AG08395 (cell line): ENCODE data around the gene NKX2-3.

Source experiments
- DNase-seq: peaks from one replicate; pipeline ENCODE4 v3.0.0; 2012; ENCODE audit warnings: mixed read lengths, low spot score

Gene NKX2-3

DNA sequence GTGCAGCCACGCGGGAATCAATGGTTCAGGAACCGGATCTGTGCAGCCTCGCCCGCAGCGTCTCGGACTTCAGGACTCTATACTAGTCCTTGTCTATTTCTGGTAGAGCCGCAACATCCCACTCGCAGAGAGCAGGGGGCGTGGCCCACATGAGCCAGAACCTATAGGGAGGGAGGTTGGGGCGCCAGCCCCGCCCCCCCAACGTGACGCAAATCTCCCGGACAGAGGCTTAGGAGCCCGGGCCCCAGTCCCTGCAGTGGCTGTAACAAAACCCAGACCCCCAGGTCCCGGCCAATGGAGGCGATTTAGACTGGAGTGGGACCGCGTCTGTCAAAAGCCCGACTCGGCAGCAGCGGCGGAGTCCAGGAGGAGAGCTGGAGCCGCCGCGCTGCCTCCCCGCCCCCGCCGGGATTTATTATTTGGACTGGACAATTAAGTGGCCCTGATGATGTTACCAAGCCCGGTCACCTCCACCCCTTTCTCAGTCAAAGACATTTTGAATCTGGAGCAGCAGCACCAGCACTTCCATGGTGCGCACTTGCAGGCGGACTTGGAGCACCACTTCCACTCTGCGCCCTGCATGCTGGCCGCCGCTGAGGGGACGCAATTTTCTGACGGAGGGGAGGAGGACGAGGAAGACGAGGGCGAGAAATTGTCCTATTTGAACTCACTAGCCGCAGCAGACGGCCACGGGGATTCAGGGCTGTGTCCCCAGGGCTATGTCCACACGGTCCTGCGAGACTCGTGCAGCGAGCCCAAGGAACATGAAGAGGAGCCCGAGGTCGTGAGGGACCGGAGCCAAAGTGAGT, at the start of gene NKX2-3:
Gene NKX2-3 (plus strand): TSS at position 256 of the 809 bp plus-strand sequence. CDS start 190 bp downstream, at position 446.
- DNase-seq = no peak

DNA sequence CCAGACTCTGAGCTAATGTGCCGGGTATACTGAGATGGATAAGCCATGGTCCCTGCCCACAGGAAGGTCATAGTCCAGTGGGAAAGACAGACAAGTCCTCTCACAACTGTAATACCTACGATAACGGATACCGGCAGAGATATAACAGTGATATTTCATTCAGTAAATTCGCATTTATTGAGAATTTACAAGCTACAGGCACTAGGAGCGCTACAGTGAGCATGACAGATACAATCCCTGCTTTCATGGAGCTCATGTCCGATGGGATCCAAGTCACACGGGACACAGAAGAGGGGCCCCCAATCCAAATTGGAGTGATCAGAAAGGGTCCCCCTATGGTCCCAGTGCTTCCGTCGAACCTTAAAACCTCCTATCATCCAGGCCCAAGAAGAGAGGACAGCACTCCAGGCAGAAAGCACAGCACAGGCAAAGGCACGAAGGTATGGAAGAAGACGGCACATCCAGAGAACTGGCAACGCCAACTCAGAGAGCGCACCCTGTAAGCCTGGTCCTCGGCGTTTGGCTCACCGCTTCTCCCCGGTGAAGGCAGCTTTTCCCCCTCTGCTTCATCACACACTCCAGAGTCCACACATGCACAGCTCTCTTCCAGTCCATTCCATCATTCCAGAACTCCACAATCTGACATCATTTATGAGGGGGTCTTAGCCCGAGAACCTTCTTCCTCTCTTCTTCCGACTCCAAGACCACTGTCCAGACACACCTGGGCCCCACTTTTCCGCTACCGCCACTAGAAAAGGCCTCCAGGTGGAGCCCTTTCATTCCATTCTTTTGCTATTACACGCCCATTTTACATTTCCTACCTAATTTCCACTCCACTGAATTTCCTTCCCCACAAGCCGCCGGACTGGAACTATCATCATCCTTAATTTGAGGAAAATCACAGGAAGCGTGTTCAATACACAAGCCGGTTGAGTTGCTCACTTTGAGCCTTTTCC, 47.8 kb upstream of the NKX2-3 start:
- no peak for DNase-seq

DNA sequence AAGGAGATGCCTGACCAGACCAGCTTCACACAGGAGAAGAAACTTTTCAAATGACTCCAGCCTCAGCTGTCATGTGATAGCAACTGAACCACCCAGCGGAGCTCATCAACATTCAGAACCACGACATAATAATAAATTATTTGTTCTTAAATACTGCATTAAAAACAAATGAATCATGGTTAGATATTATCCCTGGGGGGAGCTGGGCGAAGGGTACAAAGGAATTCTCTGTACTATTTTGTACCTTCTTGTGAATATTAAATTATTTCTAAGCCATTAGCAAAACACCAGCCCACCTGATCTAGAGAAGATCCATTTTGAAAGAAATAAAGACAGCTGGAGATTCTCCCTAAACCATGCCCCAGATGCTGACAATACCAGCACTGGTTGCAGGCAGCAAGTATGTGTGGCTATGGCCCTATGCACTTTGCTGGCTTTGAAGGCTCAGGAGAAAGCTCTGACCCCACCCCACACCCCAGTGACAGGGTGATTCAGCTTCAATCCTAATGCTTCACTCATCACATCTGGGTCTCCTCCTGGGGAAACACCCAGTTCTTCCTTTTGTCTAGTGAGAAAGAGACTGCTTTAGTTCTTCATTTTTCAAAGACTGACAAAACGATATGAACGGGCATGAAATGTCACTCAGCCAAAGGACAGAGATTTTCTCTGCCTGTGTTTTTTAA, 45.5 kb upstream of the NKX2-3 start:
- DNase-seq = no peak

DNA sequence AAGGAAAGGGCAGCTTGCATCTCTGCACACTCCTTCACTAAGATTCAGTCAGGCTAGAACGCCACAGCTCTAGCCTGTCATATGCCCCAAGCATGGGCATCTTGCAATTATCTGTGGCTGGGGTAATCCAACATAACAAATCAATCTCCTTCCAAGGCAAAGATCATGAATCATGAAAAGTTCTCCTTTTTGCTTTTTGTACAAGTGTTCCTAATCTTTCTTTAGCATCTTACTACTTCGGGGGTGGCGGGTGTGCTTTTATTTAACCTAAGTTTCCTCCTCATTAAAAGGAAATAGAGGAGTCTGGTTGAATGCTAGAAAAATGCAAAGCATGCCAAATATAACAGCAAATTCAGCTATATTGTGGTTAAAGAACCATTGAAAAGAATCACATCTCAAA, 43.5 kb upstream of the NKX2-3 start:
- DNase-seq = no peak

DNA sequence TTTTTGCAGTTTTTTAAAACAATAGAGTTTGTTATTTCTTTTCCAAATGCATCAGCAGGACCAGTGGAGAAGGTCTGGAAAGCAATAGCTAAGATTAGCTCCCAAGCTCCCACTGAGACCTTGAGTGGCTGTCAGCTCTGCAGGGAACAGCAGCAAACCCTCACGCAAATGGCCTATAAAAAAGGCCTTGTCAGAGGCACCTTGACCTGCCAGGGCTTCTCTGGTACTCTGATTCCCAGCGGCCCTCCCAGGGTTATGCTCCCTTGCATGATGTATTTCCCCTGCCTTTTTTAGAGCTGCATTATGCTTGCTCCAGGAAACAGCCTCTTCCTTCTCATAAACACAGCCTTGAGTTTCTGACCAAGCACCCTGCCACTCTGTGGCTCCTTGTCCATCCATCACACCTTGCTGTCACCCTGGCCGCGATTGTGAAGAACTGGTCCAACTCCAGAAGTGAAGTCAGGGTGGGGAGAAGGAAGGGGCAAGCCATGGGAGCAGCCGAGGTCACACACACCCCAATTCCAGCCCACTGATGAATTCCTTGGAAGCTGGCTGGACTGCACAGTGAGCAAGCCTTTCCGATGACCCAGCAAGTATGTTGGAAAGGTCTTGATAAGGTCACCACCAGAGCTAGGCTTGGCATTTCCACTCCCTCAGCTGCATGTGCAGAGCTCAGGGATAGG, 35.3 kb upstream of the NKX2-3 start:
- DNase-seq = no peak

DNA sequence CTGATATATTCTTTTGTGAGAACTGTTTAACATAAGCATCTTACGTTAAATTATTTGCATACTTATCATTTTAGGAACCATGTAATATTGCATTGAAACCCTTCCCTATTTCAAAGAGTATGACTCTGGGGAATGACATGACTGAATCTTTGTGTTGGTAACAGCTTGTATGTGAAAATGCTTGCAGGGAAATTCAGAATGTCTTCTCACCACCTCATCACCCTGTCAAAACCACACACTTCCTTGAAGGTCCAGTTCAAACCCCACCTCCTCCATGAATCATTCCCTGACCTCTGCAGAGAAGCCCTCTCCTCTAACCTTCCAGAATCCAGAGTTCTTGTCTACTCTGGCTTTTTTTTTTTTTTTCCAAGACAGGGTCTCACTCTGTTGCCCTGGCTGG, 26.3 kb upstream of the NKX2-3 start:
- no peak for DNase-seq

DNA sequence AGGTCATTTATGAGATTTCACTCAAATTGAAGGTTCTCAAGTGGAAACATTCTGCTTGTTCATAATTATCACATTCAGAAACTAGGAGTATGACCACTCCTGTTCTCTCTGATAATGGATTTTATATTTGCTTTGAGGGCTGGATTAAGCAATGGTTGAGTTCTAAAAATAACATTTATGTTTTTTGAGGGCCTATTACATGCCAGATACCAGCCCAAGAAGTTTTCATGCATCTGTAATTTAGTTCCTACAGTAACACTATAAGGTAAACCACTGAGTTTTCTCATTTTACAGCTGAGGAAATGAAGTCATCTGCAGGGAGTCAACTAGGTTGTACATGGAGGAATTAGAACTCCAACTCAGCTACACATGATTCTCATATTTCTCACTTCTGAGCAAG, 25.5 kb upstream of the NKX2-3 start:
- DNase-seq = no peak

DNA sequence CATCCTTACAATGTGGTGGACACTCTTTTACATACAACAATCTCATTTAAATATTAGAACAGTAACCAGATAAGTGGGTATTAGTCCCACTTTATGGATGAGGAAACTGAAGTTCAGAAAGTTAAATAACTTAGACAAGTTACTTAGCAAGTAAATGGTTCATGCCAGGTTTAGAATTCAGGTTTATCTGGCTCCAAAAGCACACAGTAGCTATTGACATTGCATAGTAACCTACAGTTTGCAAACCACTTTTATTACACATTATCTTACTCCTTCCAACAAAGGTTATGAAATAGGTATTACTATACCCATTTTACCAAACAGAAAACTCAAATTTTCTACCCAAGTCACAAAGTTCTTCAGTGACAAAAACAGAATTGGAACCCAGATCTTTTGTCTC, 19.7 kb upstream of the NKX2-3 start:
- DNase-seq = no peak

DNA sequence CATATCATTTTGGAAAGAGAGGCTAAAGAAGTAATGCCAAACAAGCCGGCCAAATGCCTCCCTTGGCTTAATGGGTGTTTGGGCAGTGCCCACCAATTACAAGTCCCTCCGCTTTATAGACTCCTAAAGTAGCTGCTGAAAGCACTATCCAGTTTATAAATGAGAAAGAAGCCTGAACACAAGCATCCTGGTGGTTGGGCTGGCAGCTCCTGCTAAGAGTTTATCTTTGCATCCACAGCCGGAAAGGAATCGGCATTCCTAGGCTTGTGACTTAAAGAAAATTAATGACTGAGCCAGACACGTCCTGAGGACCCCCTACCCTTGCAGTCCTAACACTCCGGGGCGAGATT, 13.1 kb upstream of the NKX2-3 start:
- DNase-seq = no peak

DNA sequence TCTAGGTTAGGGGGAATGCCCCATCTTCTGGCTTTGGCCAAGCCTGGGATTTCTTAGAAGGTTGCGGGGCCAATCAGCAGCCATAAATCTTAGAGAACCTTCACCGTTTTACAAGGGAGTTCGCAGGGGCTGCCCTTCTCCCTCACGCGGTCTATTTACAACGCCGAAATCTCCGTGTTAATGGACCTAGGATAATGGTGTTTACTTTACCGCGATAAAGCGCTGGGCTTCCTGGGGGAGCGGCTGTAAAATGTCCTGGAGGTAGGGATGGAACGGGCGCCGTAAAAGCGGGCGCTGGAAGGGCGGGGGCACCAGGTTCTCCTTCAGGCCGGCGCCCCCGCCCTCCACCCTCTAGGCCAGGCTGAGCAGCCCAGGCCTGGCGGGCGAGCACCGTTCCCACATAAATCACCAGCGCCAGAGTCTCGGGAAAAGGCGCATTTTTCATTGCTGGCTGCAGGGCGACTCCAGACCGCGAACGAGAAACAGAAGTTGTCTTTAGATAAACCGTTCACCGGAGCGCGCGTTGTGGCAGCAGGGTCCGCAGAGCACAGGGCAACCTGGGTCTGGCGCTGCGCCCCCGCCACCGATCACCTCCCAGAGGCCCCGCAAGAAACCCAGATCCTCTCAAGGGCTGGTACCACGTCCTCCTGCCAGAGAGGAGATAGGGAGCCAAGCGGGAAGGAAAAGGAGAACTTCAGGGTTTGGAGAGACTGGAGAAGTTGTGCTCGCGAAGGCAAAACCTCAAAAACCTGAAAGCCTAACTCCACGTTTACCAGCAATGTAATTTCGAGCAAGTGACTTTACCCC, 12.5 kb upstream of the NKX2-3 start:
- DNase-seq = no peak

DNA sequence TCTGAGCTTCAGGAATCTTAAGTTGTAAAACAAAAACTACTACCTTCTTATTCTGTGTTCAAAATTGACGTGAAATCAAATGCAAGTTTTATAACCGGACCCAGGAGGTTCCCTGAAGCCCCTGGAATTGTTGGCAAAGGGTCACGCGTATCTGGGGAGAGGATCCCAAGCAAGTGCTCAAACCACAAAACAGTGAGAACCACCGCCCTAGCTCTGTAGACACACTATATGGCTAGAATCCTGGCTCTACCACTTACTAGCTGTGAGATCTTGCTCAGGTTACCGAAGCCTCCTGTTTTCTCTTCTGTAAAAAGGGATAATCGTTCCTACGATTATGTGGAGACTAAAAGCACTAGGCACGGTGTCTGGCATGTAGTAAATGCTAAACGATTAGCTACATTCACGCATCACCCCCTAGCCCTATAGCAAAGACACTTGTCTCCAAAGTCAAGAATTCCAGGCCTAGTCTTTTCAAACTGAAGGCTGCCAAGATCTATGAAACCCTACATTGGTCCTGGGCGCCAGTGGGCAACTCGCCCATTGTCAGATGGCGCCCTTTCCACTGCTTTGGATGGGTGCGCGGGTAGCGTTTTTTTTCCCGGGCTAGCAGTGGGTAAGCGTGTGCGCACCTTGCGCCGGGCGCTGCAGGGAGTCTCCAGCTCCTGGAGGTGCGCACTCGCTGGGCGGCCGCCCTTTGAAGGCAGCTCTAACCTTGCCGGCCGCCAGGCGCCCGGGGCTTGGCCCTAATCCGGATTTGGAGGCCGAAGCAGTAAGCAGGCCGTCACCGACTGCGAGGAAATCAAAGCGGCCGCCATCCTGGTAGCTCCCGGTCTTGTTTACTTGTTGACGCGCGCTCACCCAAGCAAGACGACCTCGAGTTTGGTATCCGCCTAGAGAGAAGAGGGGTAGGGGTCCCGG, 11.6 kb upstream of the NKX2-3 start:
- no peak for DNase-seq

DNA sequence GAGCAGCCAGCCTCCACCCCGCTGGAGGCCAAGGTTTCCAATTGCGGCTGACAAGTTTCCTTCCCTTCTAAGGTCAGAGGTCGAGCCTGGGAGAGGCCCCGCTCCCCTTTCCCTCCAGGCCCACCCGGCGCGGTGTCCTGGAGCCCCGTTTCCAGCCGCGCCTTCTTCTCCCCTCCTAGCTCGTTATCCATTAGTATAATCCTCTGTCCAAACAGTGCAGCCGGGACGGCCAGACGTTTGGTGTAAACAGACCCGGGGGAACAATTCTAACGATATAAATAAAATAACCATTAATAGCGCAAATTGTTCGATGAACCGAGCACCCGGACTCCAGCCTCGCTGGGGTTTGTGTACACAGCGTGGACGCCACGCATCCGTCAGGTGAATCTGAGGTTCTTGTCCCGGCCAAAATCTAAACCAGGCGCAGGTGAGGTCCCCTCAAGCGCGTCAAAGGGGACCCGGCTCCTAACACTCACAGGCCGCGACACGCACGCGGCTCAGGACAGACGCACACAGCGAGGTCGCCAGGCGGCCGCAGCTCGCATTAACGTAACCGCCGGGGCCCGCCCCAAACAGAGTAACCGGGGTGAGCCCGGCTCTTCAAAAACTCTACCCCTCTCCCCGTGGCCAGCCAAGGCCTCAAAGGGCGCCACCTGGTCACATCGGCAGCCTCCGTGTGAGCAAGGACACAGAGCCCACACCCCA, 10.8 kb upstream of the NKX2-3 start:
- DNase-seq = no peak

DNA sequence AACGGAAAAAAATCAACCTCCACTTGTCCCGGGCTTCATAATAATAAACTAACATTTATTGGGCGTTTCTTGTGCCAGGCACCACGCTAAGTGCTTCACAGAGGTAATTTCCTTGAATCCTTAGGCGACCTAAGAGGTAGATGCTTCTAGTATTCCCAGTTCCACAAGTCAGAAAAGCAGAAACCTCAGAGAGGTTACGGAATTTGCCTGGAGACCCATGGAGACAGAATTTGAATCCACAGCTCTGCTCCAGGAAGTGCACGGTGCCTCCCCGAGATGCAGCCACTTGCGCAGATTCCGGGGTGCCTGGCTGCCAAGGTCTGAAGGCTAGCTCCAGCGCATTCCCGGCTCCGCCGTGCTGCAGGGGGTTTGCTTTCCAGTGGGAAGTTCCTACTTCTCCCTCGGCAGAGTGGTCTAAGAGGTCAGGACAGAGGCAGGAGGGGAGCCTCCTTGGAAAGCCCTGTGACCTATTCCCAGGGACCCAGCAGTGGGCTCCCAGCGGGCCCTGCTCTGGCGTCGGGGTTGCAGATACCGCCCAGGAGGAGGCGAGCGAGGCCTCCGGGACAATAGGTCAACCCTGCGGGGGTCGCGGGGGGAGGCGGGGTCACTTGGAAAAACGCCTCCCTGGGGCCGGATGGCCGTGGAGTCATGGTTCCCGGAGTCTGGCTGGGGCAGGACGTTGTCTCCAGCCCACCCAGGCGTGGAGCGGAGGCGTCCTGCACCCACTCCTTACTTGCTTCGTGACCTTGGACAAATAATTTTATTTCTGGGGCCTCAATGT, 10.1 kb upstream of the NKX2-3 start:
- no peak for DNase-seq

DNA sequence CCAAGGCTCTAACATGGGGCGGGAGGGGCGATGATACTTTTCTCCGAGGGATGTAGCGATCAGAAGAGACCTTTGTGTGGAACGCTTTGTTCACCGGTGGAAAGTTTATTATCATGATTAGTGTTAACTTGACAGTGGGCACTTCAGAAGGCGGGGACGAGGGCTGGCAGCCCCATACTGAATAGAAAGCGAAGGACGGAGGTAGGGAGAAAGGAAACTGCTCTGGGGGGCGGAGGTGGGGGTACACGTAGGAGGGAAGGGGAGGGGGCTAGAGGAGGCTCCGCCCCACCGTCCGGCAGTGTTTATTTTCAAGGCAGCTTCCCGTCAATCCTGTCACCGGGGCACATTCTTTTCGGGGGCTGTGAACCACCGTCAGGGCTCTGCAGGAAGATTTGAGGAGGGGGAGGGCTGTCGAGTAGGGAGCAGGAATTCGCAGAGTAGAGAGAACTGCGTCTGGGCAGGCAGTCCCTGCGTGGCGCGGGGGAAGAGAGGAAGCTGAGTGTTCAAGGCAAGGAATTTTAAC, 9.4 kb upstream of the NKX2-3 start:
- no peak for DNase-seq

DNA sequence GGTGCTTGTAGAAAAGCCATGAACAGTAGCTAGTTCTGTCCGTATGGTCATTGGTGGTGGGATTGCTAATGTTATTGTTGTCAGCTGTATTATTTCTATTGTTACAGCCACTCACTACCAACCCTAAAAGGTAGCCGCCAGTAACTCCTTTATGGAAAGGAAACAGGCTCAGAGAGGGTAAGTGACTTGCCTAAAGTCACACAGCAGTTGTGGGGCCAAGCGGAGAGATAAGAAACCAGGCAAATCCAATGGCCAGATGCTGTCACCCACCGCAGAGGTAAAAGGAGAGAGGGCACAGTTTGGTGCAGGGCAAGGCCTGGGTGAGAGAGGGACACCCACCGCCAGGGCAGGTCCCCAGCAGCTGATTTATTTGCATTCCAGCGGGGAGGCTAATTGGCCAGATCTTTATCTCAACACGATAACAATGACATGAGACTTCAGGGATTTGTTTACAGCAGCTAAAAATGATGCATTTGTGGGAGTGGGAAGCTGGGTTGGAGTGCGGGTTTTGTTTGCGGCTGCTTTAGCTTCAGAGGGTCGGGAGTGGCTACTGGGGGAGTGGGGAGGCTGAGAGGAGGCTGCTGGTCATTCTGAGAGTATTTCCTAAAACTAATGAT, 8.6 kb upstream of the NKX2-3 start:
- no peak for DNase-seq

DNA sequence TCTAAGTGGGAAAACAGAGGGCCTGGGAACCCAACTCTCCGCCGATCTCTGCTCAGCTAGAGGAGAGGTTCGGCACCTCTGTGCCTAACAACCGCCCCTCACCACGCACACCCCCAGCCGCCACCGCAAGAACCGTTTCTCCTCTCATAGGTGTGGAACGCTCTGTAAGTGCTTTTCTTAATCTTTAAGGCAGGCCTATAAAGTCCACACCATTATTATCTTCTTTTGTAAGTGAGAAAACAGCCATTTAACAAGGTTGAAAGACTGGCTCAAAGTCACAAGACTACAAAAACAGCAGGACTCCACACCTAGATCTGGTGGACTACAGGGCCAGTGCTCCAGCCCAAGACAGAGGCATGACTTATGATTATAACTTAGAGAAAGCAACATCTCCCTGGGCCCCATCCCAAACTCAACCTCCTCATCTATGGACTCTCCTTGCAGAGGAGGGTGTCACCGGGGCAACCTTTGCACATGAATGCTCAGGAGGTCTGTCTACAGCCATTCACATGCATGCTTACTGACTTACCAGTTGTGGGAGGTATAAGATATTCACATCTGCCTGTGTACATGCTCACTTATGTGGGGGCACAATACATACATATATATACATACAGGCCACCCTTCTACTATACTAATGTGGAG, 7.9 kb upstream of the NKX2-3 start:
- DNase-seq = no peak

DNA sequence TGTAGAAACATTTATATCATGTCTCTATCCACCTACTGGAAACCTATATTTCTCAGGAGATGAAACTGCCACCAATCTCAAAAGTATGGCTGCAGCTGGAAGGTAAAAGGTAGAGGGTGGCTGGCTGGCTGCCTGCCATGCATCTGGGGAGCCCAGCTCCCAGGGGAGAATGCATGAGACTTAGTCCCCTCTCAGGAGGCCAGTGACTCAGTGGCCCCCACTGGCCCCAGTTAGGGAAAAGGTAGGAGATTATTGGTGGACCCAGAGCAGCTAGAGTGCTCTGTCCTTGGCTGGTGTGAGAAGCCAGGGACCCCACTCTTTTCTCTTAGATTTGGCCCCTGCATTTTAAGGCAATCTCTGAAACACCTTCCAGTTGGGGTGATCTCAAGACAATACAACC, 6.8 kb upstream of the NKX2-3 start:
- DNase-seq = no peak
